OCI-LY1 (cell line): Measurements from ENCODE around the gene LTBP2.

ENCODE experiments used
- H2AFZ ChIP-seq: fragments of 200-600 bp; sonication (generic), shearing (Covaris generic); 2 replicates; pipeline ENCODE4 v1.6.0; 2014; ENCODE audit warnings: antibody characterized with exemption, mild to moderate bottlenecking, low read length
- H3F3A ChIP-seq: fragments of 200-600 bp; sonication (generic), shearing (Covaris generic); 2 replicates; pipeline ENCODE4 v1.6.0; 2014; ENCODE audit warnings: mild to moderate bottlenecking, antibody characterized with exemption, low read length, moderate library complexity; ENCODE audit not compliant: insufficient read depth
- H3K27ac ChIP-seq: fragments of 200-600 bp; sonication (generic); 2 replicates; pipeline ENCODE4 v1.5.1; 2014; ENCODE audit warnings: low read length, mixed run types, mild to moderate bottlenecking, low read depth; ENCODE audit not compliant: poor library complexity, severe bottlenecking
- H3K27me3 ChIP-seq: fragments of 200-600 bp; sonication (generic); 2 replicates; pipeline ENCODE4 v1.6.0; 2014; ENCODE audit warnings: antibody characterized with exemption, mild to moderate bottlenecking, low read length, moderate library complexity; ENCODE audit not compliant: insufficient read depth
- H3K36me3 ChIP-seq: fragments of 200-600 bp; sonication (generic); 2 replicates; pipeline ENCODE4 v1.6.1; 2014; ENCODE audit warnings: mild to moderate bottlenecking, antibody characterized with exemption, low read length, moderate library complexity, mixed read lengths; ENCODE audit not compliant: insufficient read depth
- H3K4me1 ChIP-seq: fragments of 200-600 bp; sonication (generic); 2 replicates; pipeline ENCODE4 v1.5.1; 2014; ENCODE audit warnings: mild to moderate bottlenecking, low read length, moderate library complexity; ENCODE audit not compliant: insufficient read depth, severe bottlenecking
- H3K4me2 ChIP-seq: fragments of 200-600 bp; sonication (generic), shearing (Covaris generic); 2 replicates; pipeline ENCODE4 v1.6.1; 2014; ENCODE audit warnings: low read length
- H3K4me3 ChIP-seq: fragments of 200-600 bp; sonication (generic); 2 replicates; pipeline ENCODE4 v1.5.1; 2014; ENCODE audit warnings: low read length, low read depth, mild to moderate bottlenecking, mixed read lengths; ENCODE audit not compliant: poor library complexity, severe bottlenecking
- H3K79me2 ChIP-seq: fragments of 200-600 bp; shearing (Covaris generic); 2 replicates; pipeline ENCODE4 v1.6.1; 2016; ENCODE audit warnings: mixed run types, low read length, mixed read lengths; ENCODE audit not compliant: insufficient read depth
- H3K9ac ChIP-seq: fragments of 200-600 bp; sonication (generic), shearing (Covaris generic); 2 replicates; pipeline ENCODE4 v1.6.1; 2014; ENCODE audit warnings: mild to moderate bottlenecking, low read length, mixed read lengths
- H3K9me2 ChIP-seq: fragments of 200-600 bp; sonication (generic), shearing (Covaris generic); 2 replicates; pipeline ENCODE4 v1.6.1; 2014; ENCODE audit warnings: low read depth, mild to moderate bottlenecking, low read length, mixed read lengths
- H3K9me3 ChIP-seq: fragments of 200-600 bp; shearing (Covaris generic); 2 replicates; pipeline ENCODE4 v1.6.1; 2014; ENCODE audit warnings: low read length, mixed read lengths
- H4K20me1 ChIP-seq: fragments of 200-600 bp; sonication (generic), shearing (Covaris generic); 2 replicates; pipeline ENCODE4 v1.6.0; 2016; ENCODE audit warnings: mild to moderate bottlenecking, low read length; ENCODE audit not compliant: insufficient read depth
- EZH2 ChIP-seq: fragments of 200-600 bp; sonication (generic), shearing (Covaris generic); IDR thresholded peaks from 2 replicates; pipeline ENCODE4 v1.8.0; 2017; ENCODE audit warnings: borderline replicate concordance, mixed run types, mild to moderate bottlenecking, antibody characterized with exemption, low read length, moderate library complexity, mixed read lengths
- TF ChIP-seq, protein P1 (sequence below): fragments of 200-600 bp; sonication (generic), shearing (Covaris generic); IDR thresholded peaks from 2 replicates; pipeline ENCODE4 v1.5.1; 2017; ENCODE audit warnings: mild to moderate bottlenecking, antibody characterized with exemption, low read length, moderate library complexity, mixed read lengths

Gene LTBP2

DNA sequence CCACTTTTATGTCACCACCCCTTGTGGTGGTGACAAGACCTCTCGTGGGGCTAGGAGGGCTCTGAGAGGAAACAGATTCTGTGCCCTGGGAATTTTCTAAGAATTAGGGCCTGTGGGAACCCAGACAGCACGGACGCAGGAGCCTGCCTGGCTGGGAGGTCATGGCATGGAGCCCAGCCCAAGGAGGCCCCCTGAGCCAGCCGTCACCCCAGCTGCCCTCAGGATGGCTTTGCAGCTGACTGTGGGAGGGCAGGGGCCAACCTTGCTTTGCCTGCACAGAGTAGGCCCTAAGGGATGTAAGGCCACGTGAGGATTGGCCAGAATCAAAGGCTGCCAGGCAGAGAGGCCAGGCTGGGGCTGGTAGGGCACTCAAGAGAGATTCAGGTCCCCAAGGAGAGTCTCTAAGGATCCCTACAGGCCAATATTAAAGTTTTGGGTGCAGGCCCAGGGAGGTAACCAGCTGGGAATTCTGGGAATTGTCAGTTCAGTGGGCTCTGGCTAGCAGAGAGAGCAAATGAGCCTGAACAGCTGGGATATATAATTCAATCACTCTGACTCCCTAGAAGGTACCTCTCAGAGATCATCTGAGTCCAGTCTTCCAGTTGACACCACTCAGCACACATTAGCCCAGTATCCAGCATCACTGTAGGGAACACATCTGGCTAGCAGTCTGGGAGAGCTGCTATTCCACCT, 6.4 kb downstream of the LTBP2 start:
- no peaks in the 10 kb centered on the region for H4K20me1 ChIP-seq
- no peak for TF ChIP-seq EZH2
- TF ChIP-seq, protein P1, sequence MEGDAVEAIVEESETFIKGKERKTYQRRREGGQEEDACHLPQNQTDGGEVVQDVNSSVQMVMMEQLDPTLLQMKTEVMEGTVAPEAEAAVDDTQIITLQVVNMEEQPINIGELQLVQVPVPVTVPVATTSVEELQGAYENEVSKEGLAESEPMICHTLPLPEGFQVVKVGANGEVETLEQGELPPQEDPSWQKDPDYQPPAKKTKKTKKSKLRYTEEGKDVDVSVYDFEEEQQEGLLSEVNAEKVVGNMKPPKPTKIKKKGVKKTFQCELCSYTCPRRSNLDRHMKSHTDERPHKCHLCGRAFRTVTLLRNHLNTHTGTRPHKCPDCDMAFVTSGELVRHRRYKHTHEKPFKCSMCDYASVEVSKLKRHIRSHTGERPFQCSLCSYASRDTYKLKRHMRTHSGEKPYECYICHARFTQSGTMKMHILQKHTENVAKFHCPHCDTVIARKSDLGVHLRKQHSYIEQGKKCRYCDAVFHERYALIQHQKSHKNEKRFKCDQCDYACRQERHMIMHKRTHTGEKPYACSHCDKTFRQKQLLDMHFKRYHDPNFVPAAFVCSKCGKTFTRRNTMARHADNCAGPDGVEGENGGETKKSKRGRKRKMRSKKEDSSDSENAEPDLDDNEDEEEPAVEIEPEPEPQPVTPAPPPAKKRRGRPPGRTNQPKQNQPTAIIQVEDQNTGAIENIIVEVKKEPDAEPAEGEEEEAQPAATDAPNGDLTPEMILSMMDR: no peak
- no peak overlapping the region for H2AFZ ChIP-seq
- H3K4me3 ChIP-seq: no peak overlapping the region
- H3K27me3 ChIP-seq: peaks cover 5% of the 10 kb centered on the region; the same call in 1 of the 2 replicates
- H3F3A ChIP-seq: no peaks in the 10 kb centered on the region
- H3K9me2 ChIP-seq: no peaks in the 10 kb centered on the region
- H3K36me3 ChIP-seq: no peaks in the 10 kb centered on the region
- peaks cover 5% of the 10 kb centered on the region for H3K4me1 ChIP-seq
- no peaks in the 10 kb centered on the region for H3K9me3 ChIP-seq
- no peak overlapping the region for H3K9ac ChIP-seq
- H3K4me2 ChIP-seq: no peak overlapping the region
- no peak overlapping the region for H3K27ac ChIP-seq
- H3K79me2 ChIP-seq: no peaks in the 10 kb centered on the region

DNA sequence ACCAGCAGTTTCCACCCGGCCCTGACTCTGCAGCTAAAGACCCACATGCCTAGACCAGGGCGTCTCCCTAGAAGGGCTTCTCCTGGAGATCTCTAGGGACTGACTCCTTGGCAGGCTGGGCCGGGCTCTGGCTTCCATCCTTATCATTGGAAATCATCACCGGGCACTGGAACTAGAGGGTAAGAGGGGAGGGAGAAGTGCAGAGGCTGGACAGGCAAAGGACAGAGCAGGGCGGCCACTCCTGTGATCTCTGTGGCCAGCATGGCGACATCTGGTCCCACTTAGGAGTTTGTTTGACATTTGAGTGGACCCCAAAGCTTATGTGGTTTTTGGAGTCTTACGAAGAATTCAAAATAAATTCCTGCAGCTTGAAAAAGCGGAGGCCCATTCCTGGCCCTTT, 7.1 kb downstream of the LTBP2 start:
- Histone ChIP-seq H3K27me3 (peaks cover 5% of the 10 kb centered on the region; the same call in 1 of the 2 replicates), H3K4me1 (peaks cover 5% of the 10 kb centered on the region), H3K9me3 (no peaks in the 10 kb centered on the region), H3K4me3 (no peak overlapping the region), H3K27ac (no peak overlapping the region), H3F3A (no peaks in the 10 kb centered on the region), H2AFZ (no peak overlapping the region), H3K79me2 (no peaks in the 10 kb centered on the region), H3K9me2 (no peaks in the 10 kb centered on the region), H3K9ac (no peak overlapping the region), H4K20me1 (no peaks in the 10 kb centered on the region), H3K4me2 (no peak overlapping the region), H3K36me3 (no peaks in the 10 kb centered on the region)
- TF ChIP-seq, protein P1: no peak
- no peak for TF ChIP-seq EZH2

DNA sequence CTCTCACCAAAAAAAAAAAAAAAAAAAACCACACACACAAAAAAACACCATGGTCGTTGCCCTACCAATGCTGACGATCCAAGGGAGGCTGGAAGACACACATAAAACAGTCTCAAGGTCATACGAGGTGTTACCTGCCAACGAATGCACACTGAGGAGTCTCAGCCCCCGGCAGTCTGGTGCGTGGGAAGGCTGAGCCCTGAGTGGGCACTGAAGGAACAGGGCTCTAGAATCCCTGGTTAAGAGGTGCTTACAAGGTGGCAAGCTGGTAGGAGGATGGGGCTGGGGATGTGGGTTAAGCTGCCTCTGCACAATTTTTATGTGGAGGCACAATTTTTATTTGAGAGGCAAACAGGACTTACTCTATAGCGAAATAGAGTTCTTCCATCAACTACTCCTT, 7.9 kb downstream of the LTBP2 start:
- no peaks in the 10 kb centered on the region for H3K36me3 ChIP-seq
- no peaks in the 10 kb centered on the region for H4K20me1 ChIP-seq
- no peak overlapping the region for H3K4me3 ChIP-seq
- no peak overlapping the region for H3K4me2 ChIP-seq
- H3K27ac ChIP-seq: no peak overlapping the region
- no peaks in the 10 kb centered on the region for H3K9me3 ChIP-seq
- H3K9ac ChIP-seq: no peak overlapping the region
- H3K9me2 ChIP-seq: no peaks in the 10 kb centered on the region
- H3K4me1 ChIP-seq: peaks cover under 1% of the 10 kb centered on the region
- no peaks in the 10 kb centered on the region for H3F3A ChIP-seq
- H3K79me2 ChIP-seq: no peaks in the 10 kb centered on the region
- TF ChIP-seq EZH2: no peak
- TF ChIP-seq, protein P1: no peak
- H2AFZ ChIP-seq: no peak overlapping the region
- H3K27me3 ChIP-seq: peaks cover 5% of the 10 kb centered on the region; the same call in 1 of the 2 replicates
